Fibroblast of skin of left quadriceps (primary cell): Measurements from ENCODE around the gene SPSB4.

Experiments
- DNase-seq, 2 experiments: peaks; one replicate each; pipeline ENCODE4 v3.0.0-alpha.2; 2013; ENCODE audit warnings: low read depth in 2 of 2

The SPSB4 gene

GRCh38 chr3:141055136-141055535, 4.0 kb downstream of the SPSB4 start:
- no peak for DNase-seq

GRCh38 chr3:141055536-141056445, 4.6 kb downstream of the SPSB4 start:
- no peak for DNase-seq

GRCh38 chr3:141056751-141057171, 5.6 kb downstream of the SPSB4 start:
- no peak for DNase-seq

- no peak for DNase-seq
Measured at GRCh38 chr3:141057436-141057835, 6.3 kb downstream of the SPSB4 start.

GRCh38 chr3:141057946-141058800, 7.0 kb downstream of the SPSB4 start:
- DNase-seq = no peak

GRCh38 chr3:141058996-141059395, 7.8 kb downstream of the SPSB4 start:
- DNase-seq = no peak

GRCh38 chr3:141059816-141060215, 8.7 kb downstream of the SPSB4 start:
- no peak for DNase-seq

- no peak for DNase-seq
Measured at GRCh38 chr3:141060327-141060726, 9.2 kb downstream of the SPSB4 start.

- no peak for DNase-seq
Measured at GRCh38 chr3:141063831-141064230, 12.7 kb downstream of the SPSB4 start.

GRCh38 chr3:141064255-141064926, 13.2 kb downstream of the SPSB4 start:
- no peak for DNase-seq

GRCh38 chr3:141065258-141065657, 14.1 kb downstream of the SPSB4 start:
- no peak for DNase-seq

GRCh38 chr3:141065841-141066805, 15.0 kb downstream of the SPSB4 start:
- DNase-seq = no peak

GRCh38 chr3:141067206-141067974, 16.2 kb downstream of the SPSB4 start:
- no peak for DNase-seq

- DNase-seq = no peak
Measured at GRCh38 chr3:141070229-141070628, 19.1 kb downstream of the SPSB4 start.

GRCh38 chr3:141070727-141071357, 19.7 kb downstream of the SPSB4 start:
- no peak for DNase-seq

GRCh38 chr3:141071681-141072260, 20.6 kb downstream of the SPSB4 start:
- no peak for DNase-seq

GRCh38 chr3:141072950-141073349, 21.8 kb downstream of the SPSB4 start:
- no peak for DNase-seq

- no peak for DNase-seq
Measured at GRCh38 chr3:141073580-141073979, 22.4 kb downstream of the SPSB4 start.

- DNase-seq = no peak
Measured at GRCh38 chr3:141074529-141074928, 23.4 kb downstream of the SPSB4 start.
